Astrocyte (in vitro differentiated cells and primary cell): ENCODE results near the gene ZNF862.

Experiments used
- EZH2 ChIP-seq: IDR thresholded peaks from 2 replicates; pipeline ENCODE4 v1.6.1; 2012; ENCODE audit warnings: mild to moderate bottlenecking, low read length, inconsistent platforms; ENCODE audit not compliant: insufficient read depth
- TF ChIP-seq, protein P1 (sequence below): IDR thresholded peaks from 2 replicates; pipeline ENCODE4 v1.5.1; 2011; ENCODE audit warnings: low read depth, mild to moderate bottlenecking, inconsistent platforms, low read length, moderate library complexity; ENCODE audit not compliant: insufficient read depth

DNA sequence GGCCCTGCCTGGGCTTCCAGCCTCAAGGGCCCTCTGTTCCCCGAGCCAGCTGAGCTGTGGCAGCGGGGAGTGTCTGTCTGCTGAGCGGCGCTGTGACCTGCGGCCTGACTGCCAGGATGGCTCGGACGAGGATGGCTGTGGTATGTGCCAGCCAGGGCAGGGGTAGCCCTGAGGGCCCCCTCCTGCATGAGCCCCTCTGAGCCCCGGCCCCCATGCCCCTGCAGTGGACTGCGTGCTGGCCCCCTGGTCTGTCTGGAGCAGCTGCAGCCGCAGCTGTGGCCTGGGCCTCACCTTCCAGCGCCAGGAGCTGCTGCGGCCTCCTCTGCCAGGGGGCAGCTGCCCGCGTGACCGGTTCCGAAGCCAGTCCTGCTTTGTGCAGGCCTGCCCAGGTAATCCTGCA is 36.4 kb upstream of the ZNF862 start:
- TF ChIP-seq, protein P1, sequence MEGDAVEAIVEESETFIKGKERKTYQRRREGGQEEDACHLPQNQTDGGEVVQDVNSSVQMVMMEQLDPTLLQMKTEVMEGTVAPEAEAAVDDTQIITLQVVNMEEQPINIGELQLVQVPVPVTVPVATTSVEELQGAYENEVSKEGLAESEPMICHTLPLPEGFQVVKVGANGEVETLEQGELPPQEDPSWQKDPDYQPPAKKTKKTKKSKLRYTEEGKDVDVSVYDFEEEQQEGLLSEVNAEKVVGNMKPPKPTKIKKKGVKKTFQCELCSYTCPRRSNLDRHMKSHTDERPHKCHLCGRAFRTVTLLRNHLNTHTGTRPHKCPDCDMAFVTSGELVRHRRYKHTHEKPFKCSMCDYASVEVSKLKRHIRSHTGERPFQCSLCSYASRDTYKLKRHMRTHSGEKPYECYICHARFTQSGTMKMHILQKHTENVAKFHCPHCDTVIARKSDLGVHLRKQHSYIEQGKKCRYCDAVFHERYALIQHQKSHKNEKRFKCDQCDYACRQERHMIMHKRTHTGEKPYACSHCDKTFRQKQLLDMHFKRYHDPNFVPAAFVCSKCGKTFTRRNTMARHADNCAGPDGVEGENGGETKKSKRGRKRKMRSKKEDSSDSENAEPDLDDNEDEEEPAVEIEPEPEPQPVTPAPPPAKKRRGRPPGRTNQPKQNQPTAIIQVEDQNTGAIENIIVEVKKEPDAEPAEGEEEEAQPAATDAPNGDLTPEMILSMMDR: no peak
- no peak for TF ChIP-seq EZH2
